Stomach smooth muscle (tissue), 2 donors: ENCODE measurements around the gene CELA2B.
"Not testable (repeated sequence)": the region's sequence is repeated elsewhere in the genome, so short reads cannot be mapped to it uniquely, and the experiment has no call there.

ENCODE experiments used
- H3K27ac ChIP-seq: one replicate; pipeline ENCODE4 v1.7.0; 2013; ENCODE audit warnings: mild to moderate bottlenecking, low read length, inconsistent platforms
- H3K27me3 ChIP-seq, 2 donors: one replicate each; pipeline ENCODE4 v1.7.0; 2013; ENCODE audit warnings: low read length in 2 of 2; ENCODE audit not compliant: insufficient read depth in 2 of 2, control insufficient read depth in 1 of 2
- H3K36me3 ChIP-seq, 2 donors: one replicate each; pipeline ENCODE4 v1.7.0; 2013; ENCODE audit warnings: low read length in 2 of 2; ENCODE audit not compliant: control insufficient read depth in 2 of 2, insufficient read depth in 2 of 2
- H3K4me1 ChIP-seq: one replicate; pipeline ENCODE4 v1.7.0; 2013; ENCODE audit warnings: low read length; ENCODE audit not compliant: control insufficient read depth, insufficient read depth
- H3K4me3 ChIP-seq, 2 donors: one replicate each; pipeline ENCODE4 v1.7.0; 2013; ENCODE audit warnings: low read length in 2 of 2
- H3K9ac ChIP-seq, 2 donors: one replicate each; pipeline ENCODE4 v1.7.0; 2013; ENCODE audit warnings: low read length in 2 of 2, mild to moderate bottlenecking in 1 of 2
- H3K9me3 ChIP-seq, 2 donors: one replicate each; pipeline ENCODE4 v1.7.0; 2013; ENCODE audit warnings: low read length in 2 of 2; ENCODE audit not compliant: control insufficient read depth in 2 of 2
- donor health status: healthy.
- donor health status: Pancreatic carcinoma.

CELA2B gene

GRCh38 chr1:15484443-15484842, 8.5 kb downstream of the CELA2B start:
- not testable (repeated sequence) for H3K4me1 ChIP-seq, H3K27ac ChIP-seq, H3K27me3 ChIP-seq, H3K4me3 ChIP-seq, H3K9me3 ChIP-seq, H3K36me3 ChIP-seq, H3K9ac ChIP-seq

GRCh38 chr1:15485636-15486035, 9.7 kb downstream of the CELA2B start:
- Histone ChIP-seq H3K27ac (no peak overlapping the region), H3K36me3 (peaks cover 0 to 4% of the 10 kb centered on the region in 2 donors), H3K4me3 (no peak overlapping the region), H3K9me3 (no peaks in the 10 kb centered on the region), H3K9ac (no peak overlapping the region), H3K4me1 (peaks cover 7% of the 10 kb centered on the region), H3K27me3 (no peaks in the 10 kb centered on the region)

- H3K36me3 ChIP-seq, H3K9ac ChIP-seq, H3K4me3 ChIP-seq, H3K9me3 ChIP-seq, H3K27me3 ChIP-seq, H3K27ac ChIP-seq, H3K4me1 ChIP-seq: not testable (repeated sequence)
Observed at GRCh38 chr1:15486844-15487610, 11.1 kb downstream of the CELA2B start.

GRCh38 chr1:15488371-15488770, 12.5 kb downstream of the CELA2B start:
- H3K4me1 ChIP-seq: peaks cover 7% of the 10 kb centered on the region
- H3K9ac ChIP-seq: no peak overlapping the region
- H3K9me3 ChIP-seq: no peaks in the 10 kb centered on the region
- H3K36me3 ChIP-seq: peaks cover 8 to 14% of the 10 kb centered on the region in 2 donors
- H3K27ac ChIP-seq: no peak overlapping the region
- H3K4me3 ChIP-seq: no peak overlapping the region
- no peaks in the 10 kb centered on the region for H3K27me3 ChIP-seq

- H3K9me3 ChIP-seq: no peaks in the 10 kb centered on the region
- no peak overlapping the region for H3K9ac ChIP-seq
- peaks cover 7% of the 10 kb centered on the region for H3K4me1 ChIP-seq
- H3K36me3 ChIP-seq: peaks cover 15 to 22% of the 10 kb centered on the region in 2 donors
- no peak overlapping the region for H3K4me3 ChIP-seq
- H3K27ac ChIP-seq: no peak overlapping the region
- H3K27me3 ChIP-seq: no peaks in the 10 kb centered on the region
Observed at GRCh38 chr1:15489052-15489736, 13.3 kb downstream of the CELA2B start.

- peaks cover 20 to 22% of the 10 kb centered on the region in 2 donors for H3K36me3 ChIP-seq
- not testable (repeated sequence) for H3K27me3 ChIP-seq, H3K4me3 ChIP-seq, H3K4me1 ChIP-seq, H3K9ac ChIP-seq, H3K27ac ChIP-seq, H3K9me3 ChIP-seq
Observed at GRCh38 chr1:15491010-15491409, 15.1 kb downstream of the CELA2B start.

GRCh38 chr1:15492596-15492995, 16.7 kb downstream of the CELA2B start:
- no peaks in the 10 kb centered on the region for H3K9me3 ChIP-seq
- H3K4me3 ChIP-seq: no peak overlapping the region
- H3K4me1 ChIP-seq: peaks cover 7% of the 10 kb centered on the region
- peaks cover 18 to 23% of the 10 kb centered on the region in 2 donors for H3K36me3 ChIP-seq
- no peak overlapping the region for H3K27ac ChIP-seq
- H3K27me3 ChIP-seq: no peaks in the 10 kb centered on the region
- H3K9ac ChIP-seq: no peak overlapping the region

GRCh38 chr1:15493869-15494390, 18.0 kb downstream of the CELA2B start:
- H3K36me3 ChIP-seq: peaks cover 18 to 25% of the 10 kb centered on the region in 2 donors
- H3K4me3 ChIP-seq: no peak overlapping the region
- no peak overlapping the region for H3K9ac ChIP-seq
- no peaks in the 10 kb centered on the region for H3K9me3 ChIP-seq
- H3K27me3 ChIP-seq: no peaks in the 10 kb centered on the region
- no peak overlapping the region for H3K27ac ChIP-seq
- H3K4me1 ChIP-seq: peaks cover 6% of the 10 kb centered on the region

GRCh38 chr1:15500184-15501178, 24.6 kb downstream of the CELA2B start:
- peaks cover 16 to 20% of the 10 kb centered on the region in 2 donors for H3K36me3 ChIP-seq
- H3K4me3 ChIP-seq: no peak overlapping the region
- no peak overlapping the region for H3K9ac ChIP-seq
- no peak overlapping the region for H3K27ac ChIP-seq
- H3K27me3 ChIP-seq: no peaks in the 10 kb centered on the region
- H3K4me1 ChIP-seq: peaks cover 5% of the 10 kb centered on the region
- H3K9me3 ChIP-seq: no peaks in the 10 kb centered on the region

GRCh38 chr1:15501208-15502032, 25.5 kb downstream of the CELA2B start:
- no peaks in the 10 kb centered on the region for H3K9me3 ChIP-seq
- H3K4me1 ChIP-seq: peaks cover 5% of the 10 kb centered on the region
- peaks cover 20 to 22% of the 10 kb centered on the region in 2 donors for H3K36me3 ChIP-seq
- H3K27ac ChIP-seq: no peak overlapping the region
- H3K9ac ChIP-seq: no peak overlapping the region
- no peaks in the 10 kb centered on the region for H3K27me3 ChIP-seq
- no peak overlapping the region for H3K4me3 ChIP-seq
